Prostate gland (tissue), 2 donors: ENCODE measurements around the gene ABI1.

Experiments used
- POLR2A ChIP-seq: fragments of 450-650 bp; IDR thresholded peaks from one replicate; pipeline ENCODE4 v1.6.1; 2016; ENCODE audit warnings: antibody characterized with exemption, mild to moderate bottlenecking
- POLR2AphosphoS5 ChIP-seq: sonication (generic); formaldehyde crosslinking; IDR thresholded peaks from one replicate; pipeline ENCODE4 v1.6.1; 2017; ENCODE audit warnings: antibody characterized with exemption
- TF ChIP-seq, protein P1 (sequence below), 4 experiments: fragments of 200-600 bp in 2 of 4; fragments of 450-650 bp in 2 of 4; sonication (generic) in 2 of 4; IDR thresholded peaks; 1 replicate in 3 of 4; 2 replicates in 1 of 4; pipeline ENCODE4 v1.5.1; 2016 to 2019; ENCODE audit warnings: antibody characterized with exemption in 4 of 4, mild to moderate bottlenecking in 2 of 4, moderate library complexity in 2 of 4

DNA sequence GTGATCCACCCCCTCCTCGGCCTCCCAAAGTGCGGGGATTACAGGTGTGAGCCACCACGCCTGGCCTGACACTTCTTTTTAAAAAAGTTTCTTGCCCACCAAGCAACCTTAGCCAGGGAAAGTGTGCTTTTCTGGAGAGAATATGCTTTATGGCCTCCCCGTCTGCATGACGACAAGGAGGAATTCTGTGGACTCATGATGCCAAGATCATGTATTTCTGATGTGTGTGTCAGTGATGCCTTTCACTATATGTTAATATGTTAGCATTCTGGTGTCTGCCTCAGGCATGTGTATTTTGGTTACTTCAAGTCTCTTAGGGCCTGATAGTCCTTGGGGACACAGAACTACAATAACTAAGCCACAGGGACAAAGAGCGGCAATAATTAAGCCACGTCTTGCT is 161.1 kb downstream of the ABI1 start:
- TF ChIP-seq, protein P1, sequence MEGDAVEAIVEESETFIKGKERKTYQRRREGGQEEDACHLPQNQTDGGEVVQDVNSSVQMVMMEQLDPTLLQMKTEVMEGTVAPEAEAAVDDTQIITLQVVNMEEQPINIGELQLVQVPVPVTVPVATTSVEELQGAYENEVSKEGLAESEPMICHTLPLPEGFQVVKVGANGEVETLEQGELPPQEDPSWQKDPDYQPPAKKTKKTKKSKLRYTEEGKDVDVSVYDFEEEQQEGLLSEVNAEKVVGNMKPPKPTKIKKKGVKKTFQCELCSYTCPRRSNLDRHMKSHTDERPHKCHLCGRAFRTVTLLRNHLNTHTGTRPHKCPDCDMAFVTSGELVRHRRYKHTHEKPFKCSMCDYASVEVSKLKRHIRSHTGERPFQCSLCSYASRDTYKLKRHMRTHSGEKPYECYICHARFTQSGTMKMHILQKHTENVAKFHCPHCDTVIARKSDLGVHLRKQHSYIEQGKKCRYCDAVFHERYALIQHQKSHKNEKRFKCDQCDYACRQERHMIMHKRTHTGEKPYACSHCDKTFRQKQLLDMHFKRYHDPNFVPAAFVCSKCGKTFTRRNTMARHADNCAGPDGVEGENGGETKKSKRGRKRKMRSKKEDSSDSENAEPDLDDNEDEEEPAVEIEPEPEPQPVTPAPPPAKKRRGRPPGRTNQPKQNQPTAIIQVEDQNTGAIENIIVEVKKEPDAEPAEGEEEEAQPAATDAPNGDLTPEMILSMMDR (IDR thresholded peaks at IDR 0.05) = no peak
- TF ChIP-seq POLR2A = no peak
- TF ChIP-seq POLR2AphosphoS5 = no peak
